Astrocyte (in vitro differentiated cells and primary cell): ENCODE results near the gene GRIN2A. TPM values are rescaled to one million over a fixed set of nuclear protein-coding genes. Genes with fewer than 3 reads are reported as not detected.

Experiments
- DNase-seq: peaks from one replicate; pipeline ENCODE4 v3.0.0-alpha.2; 2010; ENCODE audit warnings: low read depth
- FAIRE-seq: peaks from 2 replicates; lab custom pipeline; 2011; peaks lifted over from hg19 to GRCh38; lab: Jason Lieb, UNC
- H2AFZ ChIP-seq: 2 replicates; pipeline ENCODE4 v1.6.0; 2012; ENCODE audit warnings: low read depth, low read length, inconsistent platforms
- H3K27ac ChIP-seq: 2 replicates; pipeline ENCODE4 v1.5.1; 2011; ENCODE audit warnings: low read depth, low read length, inconsistent platforms
- H3K27me3 ChIP-seq: 2 replicates; pipeline ENCODE4 v1.6.0; 2011; ENCODE audit warnings: low read length, inconsistent platforms; ENCODE audit not compliant: insufficient read depth
- H3K36me3 ChIP-seq: 2 replicates; pipeline ENCODE4 v1.5.1; 2011; ENCODE audit warnings: low read length, inconsistent platforms; ENCODE audit not compliant: insufficient read depth
- H3K4me1 ChIP-seq: 2 replicates; pipeline ENCODE4 v1.5.1; 2011; ENCODE audit warnings: low read length, inconsistent platforms; ENCODE audit not compliant: insufficient read depth
- H3K4me2 ChIP-seq: 2 replicates; pipeline ENCODE4 v1.6.0; 2012; ENCODE audit warnings: low read length, inconsistent platforms
- H3K4me3 ChIP-seq: 2 replicates; pipeline ENCODE4 v1.5.1; 2011; ENCODE audit warnings: low read depth, mild to moderate bottlenecking, low read length, inconsistent platforms; ENCODE audit not compliant: insufficient read depth
- H3K79me2 ChIP-seq: 2 replicates; pipeline ENCODE4 v1.6.0; 2012; ENCODE audit warnings: mild to moderate bottlenecking, low read length, inconsistent platforms; ENCODE audit not compliant: insufficient read depth
- H3K9ac ChIP-seq: 2 replicates; pipeline ENCODE4 v1.6.0; 2012; ENCODE audit warnings: mild to moderate bottlenecking, low read length, inconsistent platforms
- H3K9me3 ChIP-seq: 2 replicates; pipeline ENCODE4 v1.5.1; 2012; ENCODE audit warnings: low read depth, mild to moderate bottlenecking, low read length, inconsistent platforms; ENCODE audit not compliant: insufficient read depth
- H4K20me1 ChIP-seq: 2 replicates; pipeline ENCODE4 v1.6.0; 2012; ENCODE audit warnings: low read length, inconsistent platforms; ENCODE audit not compliant: insufficient read depth
- H3K27ac Mint-ChIP-seq: one replicate; pipeline ENCODE4 v1.8.0; 2021; ENCODE audit warnings: mild to moderate bottlenecking, mixed read lengths; ENCODE audit not compliant: unreplicated experiment
- H3K27me3 Mint-ChIP-seq: one replicate; pipeline ENCODE4 v1.8.0; 2021; ENCODE audit warnings: low read depth, mixed read lengths; ENCODE audit not compliant: unreplicated experiment
- H3K36me3 Mint-ChIP-seq: one replicate; pipeline ENCODE4 v1.8.0; 2021; ENCODE audit warnings: low read depth, mixed read lengths; ENCODE audit not compliant: unreplicated experiment
- H3K4me1 Mint-ChIP-seq: one replicate; pipeline ENCODE4 v1.8.0; 2021; ENCODE audit warnings: low read depth, mixed read lengths; ENCODE audit not compliant: unreplicated experiment
- H3K4me3 Mint-ChIP-seq: one replicate; pipeline ENCODE4 v1.8.0; 2021; ENCODE audit warnings: mild to moderate bottlenecking, moderate library complexity, mixed read lengths; ENCODE audit not compliant: unreplicated experiment
- H3K9me3 Mint-ChIP-seq: one replicate; pipeline ENCODE4 v1.8.0; 2021; ENCODE audit warnings: mild to moderate bottlenecking, mixed read lengths; ENCODE audit not compliant: unreplicated experiment
- CTCF ChIP-seq: IDR thresholded peaks from 2 replicates; pipeline ENCODE4 v1.5.1; 2011; ENCODE audit warnings: low read depth, mild to moderate bottlenecking, inconsistent platforms, low read length, moderate library complexity; ENCODE audit not compliant: insufficient read depth
- EZH2 ChIP-seq: IDR thresholded peaks from 2 replicates; pipeline ENCODE4 v1.6.1; 2012; ENCODE audit warnings: mild to moderate bottlenecking, low read length, inconsistent platforms; ENCODE audit not compliant: insufficient read depth
- total RNA-seq: library from RNA; stranded (reverse); gene quantifications from 2 replicates; pipeline ENCODE4 v1.2.1, GENCODE V29; 2021

Gene GRIN2A
- total RNA-seq, 1 donor from 2014 or later, result 0.68 TPM

- Histone ChIP-seq H3K27ac (no peak overlapping the region), H2AFZ (no peak overlapping the region), H3K36me3 (no peaks in the 10 kb centered on the region), H4K20me1 (no peaks in the 10 kb centered on the region), H3K4me2 (no peak overlapping the region), H3K4me3 (no peak overlapping the region), H3K9me3 (no peaks in the 10 kb centered on the region), H3K9ac (no peak overlapping the region), H3K4me1 (no peaks in the 10 kb centered on the region), H3K27me3 (no peaks in the 10 kb centered on the region), H3K79me2 (no peaks in the 10 kb centered on the region)
- Mint-ChIP-seq H3K4me3 (no peak overlapping the region), H3K9me3 (peaks cover 8% of the 10 kb centered on the region), H3K27me3 (peaks cover 28% of the 10 kb centered on the region), H3K36me3 (peaks cover 6% of the 10 kb centered on the region), H3K27ac (no peak overlapping the region), H3K4me1 (peaks cover 2% of the 10 kb centered on the region)
- FAIRE-seq (no peak), DNase-seq (no peak)
- TF ChIP-seq CTCF, result no peak
- no peak for TF ChIP-seq EZH2
Observed at GRCh38 chr16:9766891-9767290, 415.3 kb downstream of the GRIN2A start.

GRCh38 chr16:9763505-9763904 is 418.7 kb downstream of the GRIN2A start:
- Mint-ChIP-seq H3K4me3 (no peak overlapping the region), H3K4me1 (peaks cover 7% of the 10 kb centered on the region), H3K9me3 (peaks cover 9% of the 10 kb centered on the region), H3K27ac (no peak overlapping the region), H3K36me3 (peaks cover 6% of the 10 kb centered on the region), H3K27me3 (peaks cover 35% of the 10 kb centered on the region)
- Histone ChIP-seq H3K4me3 (no peak overlapping the region), H3K9me3 (no peaks in the 10 kb centered on the region), H3K36me3 (no peaks in the 10 kb centered on the region), H3K4me2 (no peak overlapping the region), H3K27me3 (no peaks in the 10 kb centered on the region), H3K27ac (no peak overlapping the region), H3K9ac (no peak overlapping the region), H2AFZ (no peak overlapping the region), H4K20me1 (no peaks in the 10 kb centered on the region), H3K4me1 (no peaks in the 10 kb centered on the region), H3K79me2 (no peaks in the 10 kb centered on the region)
- DNase-seq, result no peak
- FAIRE-seq, result no peak
- TF ChIP-seq CTCF (no peak), EZH2 (no peak)

GRCh38 chr16:9761870-9762269 is 420.4 kb downstream of the GRIN2A start:
- Mint-ChIP-seq H3K27ac (no peak overlapping the region), H3K4me1 (peaks cover 7% of the 10 kb centered on the region), H3K27me3 (peaks cover 38% of the 10 kb centered on the region), H3K9me3 (peaks cover 8% of the 10 kb centered on the region), H3K36me3 (peaks cover 6% of the 10 kb centered on the region), H3K4me3 (no peak overlapping the region)
- H3K36me3 ChIP-seq, result no peaks in the 10 kb centered on the region
- no peak overlapping the region for H3K9ac ChIP-seq
- no peak for DNase-seq
- no peaks in the 10 kb centered on the region for H3K27me3 ChIP-seq
- FAIRE-seq, result no peak
- no peak overlapping the region for H3K4me3 ChIP-seq
- H3K4me1 ChIP-seq, result no peaks in the 10 kb centered on the region
- TF ChIP-seq EZH2, result no peak
- TF ChIP-seq CTCF, result no peak
- no peaks in the 10 kb centered on the region for H4K20me1 ChIP-seq
- no peaks in the 10 kb centered on the region for H3K9me3 ChIP-seq
- no peak overlapping the region for H2AFZ ChIP-seq
- H3K27ac ChIP-seq, result no peak overlapping the region
- no peaks in the 10 kb centered on the region for H3K79me2 ChIP-seq
- H3K4me2 ChIP-seq, result no peak overlapping the region
